Measurements from ENCODE around the gene TFPT. TPM values are rescaled to one million over a fixed set of nuclear protein-coding genes. Genes with fewer than 3 reads are reported as not detected.

Gene TFPT
- total and polyA plus RNA-seq, 2 of the 4 experiments (the other 2 are of a cell fraction), result 7.9 to 17.1 TPM

GRCh38 chr19:54154603-54155345 lies 39.3 kb upstream of the TFPT start (continued):
- TF ChIP-seq, protein P1, sequence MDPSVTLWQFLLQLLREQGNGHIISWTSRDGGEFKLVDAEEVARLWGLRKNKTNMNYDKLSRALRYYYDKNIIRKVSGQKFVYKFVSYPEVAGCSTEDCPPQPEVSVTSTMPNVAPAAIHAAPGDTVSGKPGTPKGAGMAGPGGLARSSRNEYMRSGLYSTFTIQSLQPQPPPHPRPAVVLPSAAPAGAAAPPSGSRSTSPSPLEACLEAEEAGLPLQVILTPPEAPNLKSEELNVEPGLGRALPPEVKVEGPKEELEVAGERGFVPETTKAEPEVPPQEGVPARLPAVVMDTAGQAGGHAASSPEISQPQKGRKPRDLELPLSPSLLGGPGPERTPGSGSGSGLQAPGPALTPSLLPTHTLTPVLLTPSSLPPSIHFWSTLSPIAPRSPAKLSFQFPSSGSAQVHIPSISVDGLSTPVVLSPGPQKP (IDR thresholded peaks at IDR 0.05; ENCODE audit: borderline replicate concordance, low read depth, low read length), result no peak

DNA sequence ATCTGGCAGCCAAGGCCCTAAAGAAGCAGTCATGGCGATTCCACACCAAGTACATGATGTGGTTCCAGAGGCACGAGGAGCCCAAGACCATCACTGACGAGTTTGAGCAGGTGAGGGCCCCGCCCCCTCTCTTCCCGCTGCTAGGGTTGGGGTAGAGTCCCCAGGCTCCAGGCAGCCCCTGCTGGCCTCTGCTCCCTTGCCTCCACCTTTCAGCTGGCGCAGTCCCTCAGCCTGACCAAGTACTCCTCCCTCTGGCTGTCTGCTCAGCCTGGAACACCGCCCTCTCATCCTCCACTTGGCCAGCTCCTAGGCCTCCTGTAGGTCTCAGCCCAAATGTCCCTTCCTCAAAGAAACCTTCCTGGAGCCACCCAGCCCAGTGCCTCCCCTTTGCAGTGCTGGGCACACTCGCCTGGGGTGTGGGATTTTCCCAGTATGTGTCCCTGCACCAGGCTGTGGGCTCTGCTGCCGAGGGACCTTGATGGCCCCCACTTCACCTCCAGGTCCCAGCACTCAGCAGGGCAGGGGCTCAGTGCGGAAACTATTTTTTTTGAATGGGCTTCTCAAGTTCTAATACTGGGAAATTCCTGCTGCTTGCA lies 38.4 kb upstream of the TFPT start:
- DNase-seq (no peak), ATAC-seq (ENCODE audit: low read depth) (no peak)
- Histone ChIP-seq H3K18ac (ENCODE audit: low read depth, low read length) (no peak overlapping the region), H4K91ac (ENCODE audit: insufficient read depth, low read depth, low read length) (no peak overlapping the region), H3K27me3 (ENCODE audit: control insufficient read depth, insufficient read depth, low read length) (no peaks in the 10 kb centered on the region), H2BK120ac (ENCODE audit: low read depth, low read length) (no peak overlapping the region), H2AFZ (replicated peaks; ENCODE audit: low read length, poor library complexity) (no peak overlapping the region), H3K9me3 (ENCODE audit: control insufficient read depth, insufficient read depth, low read length) (no peaks in the 10 kb centered on the region), H4K5ac (ENCODE audit: low read depth, low read length) (no peak overlapping the region), H4K20me1 (ENCODE audit: insufficient read depth, low read length) (peaks cover 7% of the 10 kb centered on the region; the same call in 1 of the 2 replicates), H4K8ac (ENCODE audit: low read depth in 2 of 2, low read length in 2 of 2) (no peak overlapping the region), H3K4me3 (ENCODE audit: insufficient read depth, low read depth, low read length) (no peak overlapping the region), H2BK5ac (ENCODE audit: low read depth, low read length, poor library complexity, severe bottlenecking) (no peak overlapping the region), H3K56ac (ENCODE audit: extremely low read depth, insufficient read depth, low read length) (no peak overlapping the region), H3K27ac (ENCODE audit: insufficient read depth, low read length) (no peak overlapping the region), H3K79me1 (ENCODE audit: low read depth in 1 of 2, low read length in 2 of 2) (peaks cover 7 to 27% of the 10 kb centered on the region in 2 experiments; a peak in 3 of 4 replicates), H3K4me2 (ENCODE audit: low read depth, low read length) (no peak overlapping the region), H3K14ac (replicated peaks; ENCODE audit: low read depth, low read length) (no peak overlapping the region), H3K23ac (ENCODE audit: low read depth, low read length) (no peak overlapping the region), H2BK20ac (ENCODE audit: low read depth, low read length) (no peak overlapping the region), H2BK15ac (ENCODE audit: low read depth, low read length) (no peak overlapping the region), H2AK9ac (replicated peaks; ENCODE audit: low read depth, low read length, poor library complexity) (no peak overlapping the region), H2AK5ac (ENCODE audit: low read depth, low read length) (no peak overlapping the region), H3K4ac (ENCODE audit: low read depth, low read length) (no peak overlapping the region), H3K36me3 (ENCODE audit: control insufficient read depth, insufficient read depth, low read length) (peaks cover 70% of the 10 kb centered on the region), H3K9me1 (ENCODE audit: insufficient read depth, low read length) (no peaks in the 10 kb centered on the region; the same call in 1 of the 2 replicates), H3K9ac (ENCODE audit: low read depth, low read length) (no peak overlapping the region), H3K4me1 (ENCODE audit: control insufficient read depth, insufficient read depth, low read length) (peaks cover 6% of the 10 kb centered on the region)
- WGBS, 2 experiments (ENCODE audit: extremely low coverage in 2 of 2, insufficient read length in 1 of 2), result 90% methylated on average over 4 of the region's 10 CpGs; no CpG with 5 or more reads in 1 of the 2 experiments
- BruUV-seq (replicated peaks), result no TSS peak
- dilution Hi-C loops (cut with HindIII; ENCODE audit: low sequenced_read_pairs, unreplicated experiment), result no loop called here
- intact Hi-C loops (cut with micrococcal nuclease), result no loop called here
- ChIA-PET POLR2A (ENCODE audit: unreplicated experiment) (no interaction called here), CTCF (no interaction called here)
- in situ Hi-C loops (cut with MboI; ENCODE audit: low sequenced_read_pairs), result no loop called here
- no peak for TF ChIP-seq MAZ (IDR thresholded peaks at IDR 0.05; ENCODE audit: borderline replicate concordance, low read depth, low read length)
- TF ChIP-seq NFE2L2 (IDR thresholded peaks at IDR 0.05; ENCODE audit: low read depth, low read length), result no peak
- TF ChIP-seq RCOR1 (IDR thresholded peaks at IDR 0.05; ENCODE audit: insufficient replicate concordance, low read length), result no peak
- no peak for TF ChIP-seq MAFK (IDR thresholded peaks at IDR 0.05; ENCODE audit: low read depth, low read length)
- TF ChIP-seq POLR2A (IDR thresholded peaks at IDR 0.05; ENCODE audit: low read depth, low read length), result no peak; the same call in 1 of the 2 replicates
- no peak for TF ChIP-seq FOS (IDR thresholded peaks at IDR 0.05; ENCODE audit: low read depth, low read length)
- TF ChIP-seq RAD21 (IDR thresholded peaks at IDR 0.05; ENCODE audit: low read length), result no peak
- TF ChIP-seq MXI1 (IDR thresholded peaks at IDR 0.05; ENCODE audit: borderline replicate concordance, low read depth, low read length), result no peak
- no peak for TF ChIP-seq BHLHE40 (IDR thresholded peaks at IDR 0.05; ENCODE audit: low read depth, low read length)

Measured in IMR-90 (cell line).